Astrocyte (in vitro differentiated cells and primary cell): ENCODE results near the gene MOGAT3.

Experiments used
- EZH2 ChIP-seq: IDR thresholded peaks from 2 replicates; pipeline ENCODE4 v1.6.1; 2012; ENCODE audit warnings: mild to moderate bottlenecking, low read length, inconsistent platforms; ENCODE audit not compliant: insufficient read depth
- TF ChIP-seq, protein P1 (sequence below): IDR thresholded peaks from 2 replicates; pipeline ENCODE4 v1.5.1; 2011; ENCODE audit warnings: low read depth, mild to moderate bottlenecking, inconsistent platforms, low read length, moderate library complexity; ENCODE audit not compliant: insufficient read depth

DNA sequence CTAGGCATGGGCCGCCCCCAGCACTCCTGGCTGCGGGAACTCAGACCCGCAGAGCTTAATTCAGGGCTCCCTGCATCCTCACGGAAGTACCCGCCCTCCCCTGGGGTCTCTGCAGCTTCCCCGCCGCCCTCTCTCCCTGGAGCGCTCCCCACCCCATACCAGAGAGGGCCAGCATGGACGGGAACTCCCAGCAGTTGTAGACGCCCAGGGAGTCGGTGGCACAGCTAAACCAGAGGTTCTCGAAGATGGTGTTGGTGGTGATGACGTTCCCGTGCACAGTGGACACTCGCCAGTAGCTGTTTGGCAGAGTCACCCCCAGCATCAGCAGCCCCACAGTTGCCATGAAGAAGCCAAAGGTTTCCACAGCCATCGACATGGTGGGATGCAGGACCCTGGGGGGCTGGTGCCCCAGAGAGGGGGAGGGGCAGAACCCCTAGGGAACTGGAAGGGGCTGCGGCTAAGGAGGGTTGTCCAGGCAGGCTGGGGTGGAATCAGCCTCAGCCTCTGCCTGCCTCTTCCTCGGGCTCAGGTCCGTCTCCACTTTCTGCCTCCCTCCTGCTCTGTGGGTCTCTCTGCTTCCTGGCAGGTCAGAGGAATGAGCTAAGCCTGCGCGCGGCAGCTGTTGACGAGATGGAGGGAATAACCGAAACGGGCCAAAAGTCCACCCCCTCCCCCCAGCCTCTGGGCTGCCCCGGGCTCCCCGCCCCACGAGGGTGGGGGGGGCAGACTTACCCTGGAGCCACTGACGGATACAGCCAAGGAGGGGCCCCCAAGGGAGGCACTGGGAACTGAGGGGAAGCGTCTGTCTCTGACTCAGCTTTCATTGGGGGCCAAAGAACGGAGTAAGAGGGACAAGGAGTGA, 36.6 kb upstream of the MOGAT3 start, which contains the start of gene CLDN15:
- TF ChIP-seq, protein P1, sequence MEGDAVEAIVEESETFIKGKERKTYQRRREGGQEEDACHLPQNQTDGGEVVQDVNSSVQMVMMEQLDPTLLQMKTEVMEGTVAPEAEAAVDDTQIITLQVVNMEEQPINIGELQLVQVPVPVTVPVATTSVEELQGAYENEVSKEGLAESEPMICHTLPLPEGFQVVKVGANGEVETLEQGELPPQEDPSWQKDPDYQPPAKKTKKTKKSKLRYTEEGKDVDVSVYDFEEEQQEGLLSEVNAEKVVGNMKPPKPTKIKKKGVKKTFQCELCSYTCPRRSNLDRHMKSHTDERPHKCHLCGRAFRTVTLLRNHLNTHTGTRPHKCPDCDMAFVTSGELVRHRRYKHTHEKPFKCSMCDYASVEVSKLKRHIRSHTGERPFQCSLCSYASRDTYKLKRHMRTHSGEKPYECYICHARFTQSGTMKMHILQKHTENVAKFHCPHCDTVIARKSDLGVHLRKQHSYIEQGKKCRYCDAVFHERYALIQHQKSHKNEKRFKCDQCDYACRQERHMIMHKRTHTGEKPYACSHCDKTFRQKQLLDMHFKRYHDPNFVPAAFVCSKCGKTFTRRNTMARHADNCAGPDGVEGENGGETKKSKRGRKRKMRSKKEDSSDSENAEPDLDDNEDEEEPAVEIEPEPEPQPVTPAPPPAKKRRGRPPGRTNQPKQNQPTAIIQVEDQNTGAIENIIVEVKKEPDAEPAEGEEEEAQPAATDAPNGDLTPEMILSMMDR: no peak
- TF ChIP-seq EZH2: no peak
